Sigmoid colon (tissue), 7 donors: ENCODE measurements around the gene LRRK2. TPM values are rescaled to one million over a fixed set of nuclear protein-coding genes. Genes with fewer than 3 reads are reported as not detected.

Experiments used
- DNase-seq: peaks from one replicate; pipeline ENCODE4 v3.0.0-alpha.2; 2019
- H3K27ac ChIP-seq, 4 donors: fragments of 200-600 bp; sonication (generic); one replicate each; pipeline ENCODE4 v1.5.1; 2016 to 2019; ENCODE audit warnings: mild to moderate bottlenecking in 1 of 4
- H3K27me3 ChIP-seq, 3 donors: fragments of 200-600 bp; sonication (generic); one replicate each; pipeline ENCODE4 v1.5.1; 2019; ENCODE audit warnings: mild to moderate bottlenecking in 1 of 3
- H3K36me3 ChIP-seq, 4 donors: fragments of 200-600 bp; sonication (generic); one replicate each; pipeline ENCODE4 v1.5.1; 2016 to 2019
- H3K4me1 ChIP-seq, 4 donors: fragments of 200-600 bp; sonication (generic); one replicate each; pipeline ENCODE4 v1.5.1; 2017 to 2019
- H3K4me3 ChIP-seq, 4 donors: fragments of 200-600 bp; sonication (generic); one replicate each; pipeline ENCODE4 v1.5.1; 2017 to 2019; ENCODE audit warnings: mild to moderate bottlenecking in 2 of 4, moderate library complexity in 1 of 4
- H3K9me3 ChIP-seq, 4 donors: fragments of 200-600 bp in 3 of 4; sonication (generic) in 3 of 4; one replicate each; pipeline versions ENCODE4 v1.5.1 to v1.6.1; 2013 to 2019
- CTCF ChIP-seq, 4 experiments: fragments of 450-650 bp in 3 of 4; fragments of 200-600 bp in 1 of 4; IDR thresholded peaks; one replicate each; pipeline ENCODE4 v1.5.1; 2016 to 2019; ENCODE audit warnings: antibody characterized with exemption in 4 of 4, mild to moderate bottlenecking in 3 of 4, moderate library complexity in 2 of 4
- EP300 ChIP-seq, 4 donors: sonication (generic); formaldehyde crosslinking; IDR thresholded peaks; one replicate each; pipeline ENCODE4 v1.6.1; 2017; ENCODE audit warnings: antibody characterized with exemption in 4 of 4
- POLR2A ChIP-seq, 2 donors: fragments of 450-650 bp; IDR thresholded peaks; one replicate each; pipeline ENCODE4 v1.6.1; 2016; ENCODE audit warnings: antibody characterized with exemption in 2 of 2, mild to moderate bottlenecking in 2 of 2, moderate library complexity in 2 of 2
- POLR2AphosphoS5 ChIP-seq, 4 donors: sonication (generic); formaldehyde crosslinking; IDR thresholded peaks; one replicate each; pipeline ENCODE4 v1.6.1; 2017; ENCODE audit warnings: antibody characterized with exemption in 4 of 4
- WGBS, 2 donors: extraction: QIAGEN DNeasy Blood & Tissue Kit; methylation state at CpG; one replicate each; pipeline ENCODE4 v1.1.7; 2013; 5-methylcytosine and 5-hydroxymethylcytosine counted together
- intact Hi-C: fragments of 100-400 bp; cut with DNase I; formaldehyde crosslinking; loops from one replicate; pipeline ENCODE4 v1.15.1; 2023
- polyA plus RNA-seq, 3 donors: library from polyadenylated mRNA; stranded (reverse); fragments of 200-250 nt; gene quantifications; one replicate each; pipeline ENCODE4 v1.2.3, GENCODE V29; 2013
- total RNA-seq, 4 donors: library from RNA; depleted of rRNA; stranded (reverse); fragments of >200 nt; gene quantifications; one replicate each; pipeline ENCODE4 v1.1.0, GENCODE V29; 2016
- donor health status: healthy with polysubstance abuse.
- donor health status: Bipolar disorder and iron deficiency.
- donor health status: healthy.

The LRRK2 gene
- total and polyA plus RNA-seq, 7 donors = 0.92 to 29.9 (median 18.7) TPM

- H3K36me3 ChIP-seq = peaks cover 3 to 56% (median 5%) of the 10 kb centered on the region in 4 donors
- intact Hi-C loops = no loop called here
These were observed 100.7 kb downstream of the LRRK2 start for GRCh38 chr12:40325349-40325960.

GRCh38 chr12:40327535-40327934, 102.7 kb downstream of the LRRK2 start:
- Histone ChIP-seq H3K27me3 (no peaks in the 10 kb centered on the region), H3K4me1 (no peaks in the 10 kb centered on the region), H3K36me3 (peaks cover 3 to 54% (median 9%) of the 10 kb centered on the region in 4 donors), H3K4me3 (no peak overlapping the region), H3K9me3 (peaks cover 0 to 2% (median 0%) of the 10 kb centered on the region in 4 donors), H3K27ac (no peak overlapping the region)
- intact Hi-C loops = no loop called here
- no peak for TF ChIP-seq CTCF (IDR thresholded peaks at IDR 0.05)
- no peak for TF ChIP-seq POLR2A (IDR thresholded peaks at IDR 0.05)
- no peak for TF ChIP-seq POLR2AphosphoS5 (IDR thresholded peaks at IDR 0.05)
- TF ChIP-seq EP300 (IDR thresholded peaks at IDR 0.05) = no peak
- DNase-seq = no peak
- 88 to 91% methylated on average over 3 of the region's 3 CpGs for whole genome bisulfite sequencing, 2 donors

More at GRCh38 chr12:40325349-40325960, 100.7 kb downstream of the LRRK2 start:
- Histone ChIP-seq H3K27ac (no peak overlapping the region), H3K4me3 (no peak overlapping the region), H3K27me3 (no peaks in the 10 kb centered on the region), H3K4me1 (no peaks in the 10 kb centered on the region), H3K9me3 (no peaks in the 10 kb centered on the region)
- WGBS, 2 donors = 38 to 60% methylated on average over 5 of the region's 5 CpGs
- DNase-seq = no peak
- TF ChIP-seq CTCF (IDR thresholded peaks at IDR 0.05) (no peak), POLR2AphosphoS5 (IDR thresholded peaks at IDR 0.05) (no peak), POLR2A (IDR thresholded peaks at IDR 0.05) (no peak), EP300 (IDR thresholded peaks at IDR 0.05) (no peak)

GRCh38 chr12:40330180-40330579, 105.4 kb downstream of the LRRK2 start:
- Histone ChIP-seq H3K4me3 (no peak overlapping the region), H3K36me3 (peaks cover 3 to 57% (median 13%) of the 10 kb centered on the region in 4 donors), H3K4me1 (no peaks in the 10 kb centered on the region), H3K9me3 (peaks cover 0 to 2% (median 0%) of the 10 kb centered on the region in 4 donors), H3K27me3 (no peaks in the 10 kb centered on the region), H3K27ac (no peak overlapping the region)
- TF ChIP-seq POLR2A (IDR thresholded peaks at IDR 0.05) (no peak), POLR2AphosphoS5 (IDR thresholded peaks at IDR 0.05) (no peak), CTCF (IDR thresholded peaks at IDR 0.05) (no peak), EP300 (IDR thresholded peaks at IDR 0.05) (no peak)
- WGBS, 2 donors = 88 to 91% methylated on average over 1 of the region's 1 CpG
- intact Hi-C loops = no loop called here
- no peak for DNase-seq

GRCh38 chr12:40331886-40332285, 107.1 kb downstream of the LRRK2 start:
- intact Hi-C loops = no loop called here
- H3K4me1 ChIP-seq = peaks cover 0 to 6% (median 3%) of the 10 kb centered on the region in 4 donors
- H3K27me3 ChIP-seq = no peaks in the 10 kb centered on the region
- DNase-seq = no peak
- no peak overlapping the region for H3K4me3 ChIP-seq
- TF ChIP-seq CTCF (IDR thresholded peaks at IDR 0.05) (no peak), POLR2AphosphoS5 (IDR thresholded peaks at IDR 0.05) (no peak), POLR2A (IDR thresholded peaks at IDR 0.05) (no peak), EP300 (IDR thresholded peaks at IDR 0.05) (no peak)
- WGBS, 2 donors = 90 to 96% methylated on average over 1 of the region's 1 CpG
- H3K9me3 ChIP-seq = peaks cover 0 to 2% (median 0%) of the 10 kb centered on the region in 4 donors
- no peak overlapping the region for H3K27ac ChIP-seq
- H3K36me3 ChIP-seq = peaks cover 3 to 67% (median 15%) of the 10 kb centered on the region in 4 donors
